Limb (tissue), 2 donors: ENCODE data around the gene PFDN4.

Experiments used
- DNase-seq, 2 donors: peaks; one replicate each; pipeline ENCODE4 v3.0.0-alpha.2; 2016; ENCODE audit errors: extremely low spot score in 2 of 2

PFDN4 gene

DNA sequence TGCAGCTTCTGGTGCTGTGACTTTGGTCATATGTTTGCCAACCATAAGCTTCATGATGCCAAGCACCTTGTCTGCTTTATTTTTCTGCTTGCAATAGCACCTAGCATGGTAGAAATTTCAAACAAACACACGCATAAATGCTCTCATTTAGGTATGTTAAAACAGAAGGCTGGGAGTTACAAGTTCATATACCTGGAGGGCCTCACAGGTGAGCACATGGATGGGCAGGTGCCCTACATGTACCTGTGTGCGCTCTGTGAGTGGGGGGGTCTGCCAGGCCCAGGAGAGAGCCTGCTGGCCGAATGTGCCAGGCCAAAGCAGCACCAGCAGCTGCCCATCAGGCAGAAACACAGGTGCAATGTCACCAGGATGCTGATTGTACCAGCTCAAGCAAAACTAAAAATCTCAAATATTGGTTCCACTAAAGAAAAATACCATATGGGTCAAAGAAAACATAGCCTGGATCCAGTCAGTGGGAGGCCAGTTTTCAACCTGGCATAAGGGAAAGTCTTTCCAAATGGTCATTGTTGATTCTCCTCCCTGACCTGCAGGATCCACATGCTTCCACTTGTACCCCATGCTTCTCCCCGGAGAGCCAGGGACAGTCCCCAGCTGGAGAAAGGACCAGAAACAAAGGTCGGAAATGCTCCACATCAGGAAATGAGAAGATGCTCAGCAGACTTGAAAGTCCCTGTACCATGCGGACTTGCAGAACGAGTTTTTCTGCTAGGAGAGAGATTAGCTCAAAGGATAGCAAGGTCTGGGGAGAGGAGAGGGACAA lies 7.2 kb upstream of the PFDN4 start:
- no peak for DNase-seq

DNA sequence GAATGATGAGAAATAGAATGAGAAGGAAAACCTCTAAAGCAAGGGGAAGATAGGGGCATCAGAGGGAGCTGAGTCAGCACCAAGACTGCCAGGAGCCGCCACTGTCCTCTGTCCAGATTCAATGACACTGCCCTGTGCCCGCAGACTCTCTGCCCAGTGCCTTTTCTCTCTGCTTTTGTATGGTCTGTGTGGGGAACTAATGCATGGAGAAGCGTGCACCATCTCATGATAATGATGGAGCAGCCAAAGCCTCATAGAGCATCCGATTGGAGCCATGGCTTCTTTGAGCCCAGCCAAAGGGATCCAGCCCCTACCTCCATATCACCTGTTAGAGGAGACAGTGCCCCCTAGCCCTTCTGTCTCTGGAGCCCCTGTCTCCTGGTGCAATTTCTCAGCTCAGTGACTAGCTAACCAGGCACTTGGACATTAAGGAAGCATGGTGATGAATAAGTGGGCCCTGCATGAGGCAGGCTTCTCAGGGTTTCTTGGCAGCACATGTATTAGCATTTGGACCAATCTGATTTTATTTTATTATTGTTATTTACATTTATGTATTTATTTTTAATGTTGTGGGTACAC lies 6.5 kb upstream of the PFDN4 start:
- DNase-seq: no peak

DNA sequence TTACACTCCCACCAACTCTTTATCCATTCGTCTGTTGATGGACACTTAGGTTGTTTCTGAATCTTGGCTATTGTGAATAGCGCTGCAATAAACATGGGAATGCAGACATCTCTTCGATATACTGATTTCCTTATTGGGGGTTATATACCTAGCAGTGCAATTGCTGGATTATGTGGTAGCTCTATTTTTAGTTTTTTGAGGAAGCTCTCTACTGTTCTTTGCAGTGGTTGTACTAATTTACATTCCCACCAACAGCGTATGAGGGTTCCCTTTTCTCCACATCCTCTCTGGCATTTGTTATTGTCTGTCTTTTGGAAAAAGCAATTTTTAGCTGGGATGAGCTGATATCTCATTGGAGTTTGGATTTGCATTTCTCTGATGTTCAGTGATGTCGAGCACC lies 4.6 kb upstream of the PFDN4 start:
- no peak for DNase-seq

DNA sequence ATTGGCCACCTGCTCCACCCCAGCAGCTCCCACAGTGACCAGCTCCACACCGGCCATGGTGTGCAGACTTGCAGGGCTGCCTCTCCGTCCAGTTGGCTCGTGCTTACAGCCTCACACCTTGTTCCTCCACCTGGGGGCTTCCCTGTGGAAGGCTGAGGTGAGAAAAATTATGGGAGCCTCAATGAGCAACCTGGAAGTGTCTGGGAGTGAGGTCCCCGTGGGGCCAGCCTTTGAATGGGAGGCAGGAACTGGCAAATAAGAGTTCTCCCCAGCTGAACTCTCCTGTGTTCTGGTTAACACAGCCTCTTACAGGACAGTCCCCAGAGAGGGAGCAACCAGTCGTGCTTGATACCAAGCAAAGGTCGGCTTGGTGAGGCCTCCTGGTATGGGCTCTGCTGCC lies 3.8 kb upstream of the PFDN4 start:
- DNase-seq: no peak

DNA sequence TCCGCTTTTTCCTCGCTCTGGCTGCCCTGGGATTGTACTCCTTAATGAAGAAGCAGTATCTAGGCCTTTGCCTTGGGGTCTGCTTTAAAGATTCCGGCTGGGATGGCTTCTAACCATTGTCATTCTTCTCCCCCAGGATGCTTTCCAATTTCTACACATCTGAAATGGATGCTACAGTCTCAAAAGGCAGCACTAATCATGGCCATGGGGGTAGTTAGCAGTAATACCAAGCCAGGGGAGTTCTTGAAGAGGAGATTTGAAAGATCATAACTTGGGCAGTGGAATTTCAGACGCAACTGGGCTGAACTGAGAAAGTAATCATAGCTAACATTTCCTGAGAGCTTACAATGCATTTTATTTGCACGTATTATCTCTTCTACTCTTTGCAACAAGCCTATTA lies 3.4 kb upstream of the PFDN4 start:
- no peak for DNase-seq

DNA sequence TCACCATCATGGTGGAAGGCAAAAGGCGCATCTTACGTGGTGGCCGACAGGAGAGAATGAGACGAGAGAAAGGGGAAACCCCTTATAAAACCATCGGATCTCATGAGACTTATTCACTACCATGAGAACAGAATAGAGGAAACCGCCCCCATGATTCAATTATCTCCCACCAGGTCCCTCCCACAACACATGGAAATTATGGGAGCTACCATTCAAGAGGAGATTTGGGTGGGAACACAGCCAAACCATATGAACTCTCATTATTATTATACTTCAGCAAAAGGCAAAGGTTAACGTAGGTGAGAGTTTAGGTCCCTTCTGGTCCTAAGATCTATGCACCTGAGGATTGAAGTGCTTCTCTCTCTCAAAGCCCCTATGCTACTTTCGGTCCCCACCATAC lies 2.4 kb upstream of the PFDN4 start:
- DNase-seq: no peak

DNA sequence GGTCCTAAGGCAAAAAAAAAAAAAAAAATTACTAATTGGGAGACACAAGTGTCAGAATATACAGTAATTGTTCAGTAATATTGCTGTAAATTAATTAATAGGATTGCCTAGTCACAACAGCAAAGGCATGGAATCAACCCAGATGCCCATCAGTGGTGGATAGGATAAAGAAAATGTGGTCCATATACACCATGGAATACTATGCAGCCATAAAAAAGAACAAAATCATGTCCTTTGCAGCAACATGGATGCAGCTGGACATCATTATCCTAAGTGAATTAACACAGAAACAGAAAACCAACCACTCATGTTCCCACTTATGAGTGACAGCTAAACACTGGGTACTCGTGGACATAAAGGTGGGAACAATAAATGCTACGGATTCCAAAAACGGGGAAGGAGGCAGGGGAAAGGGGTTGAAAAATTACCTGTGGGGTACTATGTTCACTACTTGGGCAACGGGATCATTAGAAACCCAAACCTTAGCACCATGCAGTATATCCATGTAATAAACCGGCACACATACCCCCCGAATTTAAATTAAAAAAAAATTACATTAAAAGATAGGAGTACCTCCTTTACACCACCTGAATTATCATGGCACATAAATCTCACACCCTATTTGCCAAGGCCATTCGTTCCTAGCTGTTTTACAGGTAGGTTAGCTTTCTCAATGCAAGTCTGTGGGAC lies 689 bp upstream of the PFDN4 start:
- no peak for DNase-seq

DNA sequence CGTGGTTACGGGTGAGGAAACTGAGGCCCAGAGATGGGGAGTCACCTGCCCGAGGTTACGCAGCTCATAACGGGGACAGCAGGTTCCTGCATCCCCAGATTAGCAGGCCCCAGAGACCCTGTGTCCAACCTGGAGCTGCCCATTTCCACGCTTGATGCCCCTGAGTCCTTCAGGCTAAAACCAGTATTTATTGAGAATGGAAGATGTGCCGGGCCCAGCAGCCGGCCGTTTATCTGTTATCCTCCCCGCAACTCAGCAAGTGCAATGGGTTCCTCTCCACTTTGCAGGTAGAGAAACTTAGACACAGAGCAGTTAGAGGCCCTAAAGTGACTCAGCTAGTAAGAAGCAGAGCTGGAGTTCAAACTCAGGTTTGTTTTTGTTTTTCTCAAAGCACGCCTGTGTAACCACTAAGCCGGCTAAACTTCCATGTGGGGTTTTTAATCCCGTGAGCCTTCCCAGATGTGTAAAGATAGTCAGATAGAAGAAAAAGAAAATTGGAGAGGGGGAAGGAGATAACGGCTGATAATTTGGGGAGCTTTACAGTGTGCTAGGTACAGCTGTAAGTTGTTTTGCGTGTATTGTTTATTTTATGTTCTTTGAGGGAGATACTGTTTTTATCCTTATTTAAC lies 775 bp downstream of the PFDN4 start:
- DNase-seq: no peak

DNA sequence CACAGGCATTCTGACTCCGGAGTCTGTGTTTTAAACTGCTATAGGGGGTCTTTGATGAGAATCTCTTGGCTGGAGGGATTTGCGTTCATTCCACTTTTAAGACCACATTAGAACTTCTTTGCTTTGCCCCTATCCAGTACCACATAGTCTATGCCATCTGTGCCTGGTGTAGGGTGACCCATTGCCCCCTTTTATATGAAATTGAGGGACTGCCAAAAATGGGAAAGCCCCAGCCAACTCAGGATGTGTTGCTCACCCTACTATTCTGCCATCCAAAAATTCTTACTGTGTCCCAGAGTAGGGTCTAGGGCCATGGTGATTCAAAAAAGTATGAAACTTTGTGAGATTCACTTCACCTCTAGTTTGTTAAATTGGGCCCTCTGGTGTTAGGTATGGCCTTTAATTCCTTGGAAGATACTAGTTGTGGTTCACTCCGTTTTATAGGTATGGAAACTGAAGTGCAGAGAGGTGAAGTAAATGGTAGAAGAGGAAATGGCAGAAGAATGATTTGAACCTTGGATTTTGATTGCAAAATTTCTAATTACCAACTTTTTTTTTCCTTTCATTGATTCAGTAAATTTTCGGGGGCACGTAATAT lies 1.4 kb downstream of the PFDN4 start:
- no peak for DNase-seq

DNA sequence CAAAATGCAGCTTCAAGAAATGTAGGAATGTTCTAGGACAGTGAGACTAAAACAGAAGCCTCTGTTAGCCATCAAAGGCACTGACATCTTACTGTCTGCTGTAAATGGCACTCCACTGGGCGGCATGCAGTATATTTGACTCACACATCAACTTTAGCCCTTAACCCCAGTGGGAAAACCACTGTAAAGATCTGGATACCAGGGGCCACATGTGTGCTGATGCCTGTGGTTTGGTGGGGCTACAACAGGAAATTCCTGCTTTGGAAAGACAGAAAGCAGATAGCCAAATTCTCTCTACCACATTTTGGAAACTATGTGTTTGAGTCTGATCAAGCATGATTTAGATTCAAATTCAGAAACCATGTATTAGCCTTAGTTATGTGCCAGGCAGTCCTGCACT lies 4.3 kb downstream of the PFDN4 start:
- no peak for DNase-seq

DNA sequence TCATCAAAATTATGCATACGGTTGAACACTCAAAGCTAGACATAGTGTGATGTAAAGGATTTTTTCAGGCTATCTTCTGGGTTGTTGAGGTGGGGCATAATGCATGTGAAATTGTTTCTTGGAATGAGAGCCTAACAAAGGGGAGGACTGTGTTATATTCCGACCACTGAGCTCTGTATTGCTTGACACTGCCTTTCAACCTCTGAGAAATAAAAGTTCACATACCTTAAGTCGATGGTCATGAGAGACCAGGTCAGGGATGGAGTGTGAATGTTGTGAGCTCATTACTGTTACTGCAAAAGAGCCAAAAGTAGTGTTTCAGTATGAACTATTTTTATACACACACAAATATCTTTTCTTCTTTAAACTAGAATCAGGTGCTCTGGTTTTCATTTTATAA lies 5.0 kb downstream of the PFDN4 start:
- DNase-seq: no peak

DNA sequence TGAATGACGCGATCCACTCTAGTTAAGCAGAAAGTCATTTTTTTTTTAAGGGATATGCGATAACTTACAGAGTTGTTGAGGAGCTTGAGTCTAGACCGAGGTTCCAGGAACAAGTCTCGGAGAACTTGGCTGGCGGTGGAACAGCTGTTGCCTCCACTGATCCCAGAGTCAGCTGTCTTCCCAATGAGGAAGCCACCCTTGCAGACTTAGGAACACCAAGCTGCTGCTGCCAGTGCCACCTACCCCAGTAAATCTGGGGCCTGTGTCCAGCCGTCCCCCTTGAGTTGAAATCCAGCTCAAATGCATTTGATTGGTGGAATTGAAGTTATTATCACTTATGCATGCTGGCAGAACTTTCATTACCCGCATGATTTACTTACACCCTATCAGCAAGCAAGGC lies 6.7 kb downstream of the PFDN4 start:
- DNase-seq: no peak

DNA sequence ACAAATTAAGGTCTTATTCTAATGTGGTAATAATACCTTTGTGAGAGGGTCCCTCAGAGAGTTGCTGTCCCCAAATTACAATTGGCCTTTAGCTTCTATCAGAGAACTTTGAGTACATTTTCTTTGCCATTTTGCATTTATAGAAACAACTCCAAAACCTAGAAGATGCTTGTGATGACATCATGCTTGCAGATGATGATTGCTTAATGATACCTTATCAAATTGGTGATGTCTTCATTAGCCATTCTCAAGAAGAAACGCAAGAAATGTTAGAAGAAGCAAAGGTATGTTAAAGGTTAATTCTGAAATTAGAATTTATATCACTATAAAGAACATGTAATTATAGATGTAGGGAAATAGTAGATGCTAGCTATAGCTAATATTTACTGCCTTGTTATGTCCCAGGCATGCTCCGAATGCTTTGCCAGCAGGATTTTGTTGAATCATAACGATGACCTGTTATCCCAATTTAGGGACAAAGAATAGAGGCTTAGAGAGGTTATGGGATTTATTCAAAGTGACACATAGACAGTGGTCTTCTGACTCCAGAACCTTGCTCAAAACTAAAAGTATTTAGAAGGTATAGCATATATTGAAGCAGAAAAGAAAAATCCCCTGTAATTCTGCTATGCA lies 7.4 kb downstream of the PFDN4 start:
- no peak for DNase-seq

DNA sequence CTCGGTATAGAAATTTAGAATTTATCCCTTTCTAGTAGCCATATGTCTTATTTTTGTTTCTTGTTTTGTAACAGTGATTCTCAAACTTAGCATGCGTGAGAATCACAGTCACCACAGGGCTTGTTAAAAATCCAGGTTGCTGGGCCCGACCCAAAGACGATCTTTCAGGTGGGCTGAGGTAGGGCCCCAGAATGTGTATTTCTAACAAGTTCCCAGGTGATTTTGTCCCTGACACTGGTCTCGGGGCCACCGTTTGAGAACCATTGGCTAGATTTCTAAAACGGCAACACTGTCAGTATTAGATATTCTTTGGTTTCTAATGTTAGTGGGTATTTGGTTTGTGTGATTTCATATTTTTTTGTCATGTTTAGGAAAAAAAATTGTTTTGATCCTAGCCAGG lies 9.9 kb downstream of the PFDN4 start:
- no peak for DNase-seq

DNA sequence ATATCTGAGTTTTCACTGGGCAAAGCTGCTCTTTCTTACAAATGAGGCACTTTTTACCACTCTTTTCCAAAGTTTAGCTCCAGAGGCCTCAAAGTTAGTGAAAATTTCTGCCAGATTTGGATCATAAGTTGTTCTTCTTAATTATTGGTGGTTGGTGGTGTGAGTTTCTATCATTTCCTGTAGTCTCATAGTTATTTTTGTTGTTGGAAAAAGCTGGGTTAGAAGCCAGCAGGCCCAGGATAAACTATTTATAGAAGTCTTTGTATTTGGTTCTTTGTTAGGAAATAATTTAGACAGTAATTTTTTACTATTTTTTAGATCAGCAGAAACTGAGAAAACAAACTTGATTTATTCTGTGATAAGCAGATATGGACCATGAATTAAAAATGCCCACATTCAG lies 10.6 kb downstream of the PFDN4 start:
- no peak for DNase-seq

DNA sequence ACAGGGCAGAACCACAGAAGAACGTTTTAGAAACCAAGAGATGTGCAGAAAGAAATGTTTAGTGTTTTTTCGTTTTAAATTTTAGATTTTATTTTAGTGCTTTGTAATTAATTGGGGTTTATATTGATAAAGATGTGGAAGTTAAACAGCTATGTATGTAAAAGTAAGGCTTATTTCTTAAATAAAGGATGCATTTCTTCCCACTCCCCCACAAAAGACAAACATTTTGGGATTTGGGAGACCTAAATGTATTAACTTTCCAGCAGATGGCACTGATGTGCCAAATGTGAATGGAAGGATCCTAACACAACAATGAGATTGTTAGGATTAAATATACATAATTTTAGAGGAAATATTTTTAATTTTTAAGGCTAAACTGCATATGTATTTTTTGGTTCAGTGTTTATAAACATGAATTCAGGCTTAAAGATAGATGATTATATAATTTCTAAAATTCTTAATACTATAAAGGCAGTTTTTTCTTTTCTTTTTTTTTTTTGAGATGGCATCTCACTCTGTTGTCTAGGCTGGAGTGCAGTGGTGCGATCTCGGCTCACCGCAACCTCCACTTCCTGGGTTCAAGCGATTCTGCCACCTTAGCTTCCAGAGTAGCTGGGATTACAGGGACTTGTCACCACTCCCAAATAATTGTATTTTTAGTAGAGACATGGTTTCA lies 12.0 kb downstream of the PFDN4 start:
- peak in 1 of 2 donors; percentile 57 for DNase-seq

DNA sequence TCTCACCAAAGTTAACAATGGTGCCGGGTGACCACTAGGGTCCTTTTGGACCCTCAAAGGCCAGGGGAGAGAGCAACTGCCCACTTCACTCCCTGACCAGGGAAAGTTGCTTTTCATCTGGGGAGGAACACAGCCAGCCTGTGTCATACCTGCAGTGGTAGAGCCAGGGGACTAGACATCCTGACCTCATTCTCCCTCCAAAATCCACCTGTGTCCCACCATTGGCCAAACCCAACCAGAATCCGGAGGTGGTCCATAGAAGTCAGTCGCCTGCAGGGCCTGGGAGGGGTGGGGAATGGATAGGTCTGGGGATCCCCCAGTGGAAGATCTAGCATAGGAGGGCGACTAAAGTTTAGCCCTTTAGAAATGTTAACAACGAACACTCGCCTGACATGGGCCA lies 12.8 kb downstream of the PFDN4 start:
- no peak for DNase-seq

DNA sequence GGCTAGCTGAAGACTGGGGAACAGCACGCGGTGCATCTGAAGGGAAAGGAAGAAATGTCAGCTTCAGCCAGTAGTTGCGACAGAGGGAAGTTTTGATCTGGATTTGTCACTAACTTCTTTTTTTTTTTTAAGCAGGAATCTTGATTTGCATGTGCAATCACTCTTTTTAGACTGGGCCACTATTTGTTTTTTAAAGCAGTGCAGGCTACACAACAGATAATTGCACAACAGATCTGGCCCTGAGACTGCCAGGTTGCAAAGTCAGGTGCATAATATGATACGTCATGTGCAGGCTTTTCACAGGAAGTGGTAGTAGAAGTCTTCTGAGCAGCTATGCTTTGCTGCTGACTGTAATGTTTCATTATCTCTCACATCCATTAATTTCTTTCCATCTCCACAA lies 13.5 kb downstream of the PFDN4 start:
- DNase-seq: no peak

DNA sequence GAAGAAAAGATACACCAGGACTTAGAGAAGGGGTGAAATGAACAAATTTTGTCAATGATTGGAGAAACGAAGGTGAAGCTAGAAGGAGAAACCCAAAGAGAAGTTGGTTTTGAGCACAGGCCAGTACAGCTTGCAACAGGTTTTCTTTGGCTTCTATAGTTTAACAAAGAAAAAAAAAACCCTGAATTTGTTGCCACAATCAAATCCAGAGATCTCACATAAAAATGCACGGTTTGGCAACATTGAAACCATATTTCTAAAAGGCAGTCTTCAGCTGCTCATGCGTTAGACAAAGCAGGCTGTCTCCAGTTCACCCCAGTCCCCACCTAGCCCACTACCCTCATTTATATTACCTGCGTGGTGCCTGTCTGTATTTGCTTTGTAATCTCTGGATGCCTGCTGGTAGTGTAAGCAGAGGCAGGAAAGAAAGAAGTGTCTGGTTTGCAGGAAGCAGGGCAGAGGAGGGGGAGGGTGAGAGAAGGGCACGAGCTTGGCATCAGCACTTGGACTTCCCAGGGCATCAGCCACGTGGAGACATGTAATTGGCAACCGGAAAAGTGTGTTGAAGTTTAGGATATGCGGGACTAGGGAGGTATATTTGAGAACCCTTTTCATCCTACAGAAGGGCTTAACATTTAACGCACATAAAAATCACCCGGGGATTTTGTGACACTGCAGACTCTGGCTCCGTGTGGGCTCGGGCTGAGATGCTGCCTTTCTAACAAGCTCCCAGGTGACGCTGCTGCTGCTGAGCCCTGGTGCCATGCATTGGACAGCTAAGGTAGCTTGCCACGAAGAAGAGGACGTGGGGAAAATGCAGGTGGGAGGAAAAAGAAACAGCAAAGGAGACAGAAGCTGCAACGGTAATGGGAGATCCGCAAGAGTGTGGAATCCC lies 14.4 kb downstream of the PFDN4 start:
- no peak for DNase-seq

DNA sequence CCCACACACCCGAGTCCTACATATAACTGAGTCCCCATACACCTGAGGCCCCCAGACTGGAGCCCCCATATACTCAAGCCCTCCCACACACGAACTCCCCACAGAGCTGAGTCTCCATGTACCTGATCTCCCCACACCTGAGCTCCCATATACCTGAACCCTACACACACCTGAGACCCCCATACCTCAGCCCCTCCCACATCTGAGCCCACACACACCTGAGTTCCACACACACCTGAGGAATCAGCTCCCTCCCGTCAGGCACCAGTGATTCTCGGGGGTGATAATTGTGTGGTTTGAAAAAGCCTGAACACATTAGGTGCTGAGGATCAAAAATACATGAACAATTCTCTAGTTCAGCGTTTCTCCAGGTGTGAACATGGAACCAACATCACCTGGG lies 15.4 kb downstream of the PFDN4 start:
- no peak for DNase-seq
